NCI-H345 (cell line): ENCODE measurements around the gene CAMK2N2.

ENCODE experiments used
- DNase-seq: peaks from one replicate; lab custom pipeline; 2025; lab: John Stamatoyannopoulos, UW

Gene CAMK2N2

GRCh38 chr3:184222521-184222920 lies 38.8 kb downstream of the CAMK2N2 start:
- no peak for DNase-seq

- DNase-seq, result no peak
Measured at GRCh38 chr3:184218814-184219213, 42.5 kb downstream of the CAMK2N2 start.

- no peak for DNase-seq
Measured at GRCh38 chr3:184211718-184212117, 49.6 kb downstream of the CAMK2N2 start.

GRCh38 chr3:184211297-184211696 lies 50.1 kb downstream of the CAMK2N2 start:
- DNase-seq, result no peak
